Measurements from ENCODE around the gene ZNF778. TPM values are rescaled to one million over a fixed set of nuclear protein-coding genes. Genes with fewer than 3 reads are reported as not detected.

The ZNF778 gene
- polyA plus RNA-seq, 1 of the 3 experiments (the other 2 are of a cell fraction) = 10.8 TPM

GRCh38 chr16:89197033-89197632 is 20.4 kb upstream of the ZNF778 start:
- Histone ChIP-seq H3K36me3 (replicated peaks in 1 of 2; ENCODE audit: control insufficient read depth in 1 of 2, insufficient read depth in 2 of 2, low read length in 1 of 2) (no peaks in the 10 kb centered on the region), H3K27ac (ENCODE audit: low read depth in 2 of 2, low read length in 1 of 2) (no peak overlapping the region), H3F3A (replicated peaks; ENCODE audit: insufficient read depth) (no peaks in the 10 kb centered on the region)

More at GRCh38 chr16:89197033-89197632, 20.4 kb upstream of the ZNF778 start:
- Histone ChIP-seq H3K4me3 (ENCODE audit: low read depth in 2 of 2, low read length in 1 of 2) (no peak overlapping the region), H3K9me3 (no peaks in the 10 kb centered on the region), H3K9me2 (no peaks in the 10 kb centered on the region), H2AFZ (ENCODE audit: low read depth) (no peak overlapping the region), H3K9ac (no peak overlapping the region), H3K4me2 (no peak overlapping the region), H3K27me3 (ENCODE audit: insufficient read depth) (peaks cover 16% of the 10 kb centered on the region), H4K20me1 (ENCODE audit: insufficient read depth) (no peaks in the 10 kb centered on the region), H3K79me2 (ENCODE audit: insufficient read depth) (no peaks in the 10 kb centered on the region), H3K4me1 (ENCODE audit: control insufficient read depth in 1 of 2, insufficient read depth in 2 of 2, low read depth in 1 of 2, low read length in 1 of 2) (peaks cover 0 to 5% of the 10 kb centered on the region in 2 experiments; a peak in 1 of 4 replicates)
- peak; percentile 21 for DNase-seq
- no peak for TF ChIP-seq POLR2AphosphoS5 (IDR thresholded peaks at IDR 0.05; ENCODE audit: low read depth, low read length)
- no peak for TF ChIP-seq USF1 (IDR thresholded peaks at IDR 0.05; ENCODE audit: borderline replicate concordance, low read depth)
- TF ChIP-seq ZBTB33 (IDR thresholded peaks at IDR 0.05; ENCODE audit: borderline replicate concordance, low read depth) = no peak
- TF ChIP-seq MAX (IDR thresholded peaks at IDR 0.05; ENCODE audit: low read depth) = no peak
- no peak for TF ChIP-seq TCF12 (IDR thresholded peaks at IDR 0.05)
- TF ChIP-seq SIN3A (IDR thresholded peaks at IDR 0.05; ENCODE audit: borderline replicate concordance, low read depth, low read length) = no peak
- no peak for TF ChIP-seq GABPA (IDR thresholded peaks at IDR 0.05; ENCODE audit: low read depth)
- TF ChIP-seq RAD21 (IDR thresholded peaks at IDR 0.05; ENCODE audit: low read length) = no peak
- no peak for TF ChIP-seq CHD2 (IDR thresholded peaks at IDR 0.05; ENCODE audit: low read length, partially characterized antibody)
- TF ChIP-seq NFIC (IDR thresholded peaks at IDR 0.05; ENCODE audit: borderline replicate concordance) = no peak
- no peak for TF ChIP-seq SMC3 (IDR thresholded peaks at IDR 0.05; ENCODE audit: low read depth, low read length)
- TF ChIP-seq FOXM1 (IDR thresholded peaks at IDR 0.05; ENCODE audit: low read depth) = no peak
- TF ChIP-seq MEF2A (IDR thresholded peaks at IDR 0.05; ENCODE audit: borderline replicate concordance, low read depth) = no peak
- TF ChIP-seq EZH2phosphoT487 (IDR thresholded peaks at IDR 0.05; ENCODE audit: borderline replicate concordance, low read depth) = no peak
- TF ChIP-seq EP300 (IDR thresholded peaks at IDR 0.05; ENCODE audit: borderline replicate concordance in 1 of 2, low read depth in 1 of 2, low read length in 1 of 2) = no peak
- no peak for TF ChIP-seq MXI1 (IDR thresholded peaks at IDR 0.05; ENCODE audit: low read depth, low read length)
- ChIA-PET POLR2A (no interaction called here), CTCF (no interaction called here)
- WGBS (ENCODE audit: low lambda C conversion rate) = 76% methylated on average over 7 of the region's 13 CpGs
